ENCODE data around the gene POR.

Gene POR

GRCh38 chr7:75979759-75980429 is 64.9 kb downstream of the POR start:
- no peak for DNase-seq (ENCODE audit: low read depth)

- no peak for DNase-seq (ENCODE audit: low read depth)
Observed at GRCh38 chr7:75980430-75981202, 65.7 kb downstream of the POR start.

GRCh38 chr7:75981203-75981452 is 66.2 kb downstream of the POR start:
- no peak for DNase-seq (ENCODE audit: low read depth)

GRCh38 chr7:75981453-75982305 is 66.7 kb downstream of the POR start:
- no peak for DNase-seq (ENCODE audit: low read depth)

GRCh38 chr7:75982306-75983064 is 67.5 kb downstream of the POR start:
- no peak for DNase-seq (ENCODE audit: low read depth)

- no peak for DNase-seq (ENCODE audit: low read depth)
Observed at GRCh38 chr7:75983471-75984129, 68.6 kb downstream of the POR start.

GRCh38 chr7:75984130-75985008 is 69.4 kb downstream of the POR start:
- DNase-seq (ENCODE audit: low read depth): no peak

GRCh38 chr7:75985009-75985517 is 70.1 kb downstream of the POR start:
- DNase-seq (ENCODE audit: low read depth): no peak

- DNase-seq (ENCODE audit: low read depth): no peak
Observed at GRCh38 chr7:75985518-75986146, 70.7 kb downstream of the POR start.

GRCh38 chr7:75986147-75986781 is 71.3 kb downstream of the POR start:
- DNase-seq (ENCODE audit: low read depth): no peak

GRCh38 chr7:75987026-75987804 is 72.3 kb downstream of the POR start:
- no peak for DNase-seq (ENCODE audit: low read depth)

GRCh38 chr7:75987805-75988567 is 73.0 kb downstream of the POR start:
- no peak for DNase-seq (ENCODE audit: low read depth)

- DNase-seq (ENCODE audit: low read depth): no peak
Observed at GRCh38 chr7:75988568-75989499, 73.9 kb downstream of the POR start.

- DNase-seq (ENCODE audit: low read depth): no peak
Observed at GRCh38 chr7:75989500-75990388, 74.8 kb downstream of the POR start.

GRCh38 chr7:75991531-75992082 is 76.7 kb downstream of the POR start:
- no peak for DNase-seq (ENCODE audit: low read depth)
